Head of caudate nucleus (tissue), 42 donors: ENCODE data around the gene SOX6.
A peak's percentile ranks its signal among the peaks of the same experiment; 100 is the strongest.

Experiments
- DNase-seq, 42 donors: peaks; one replicate each; pipeline versions ENCODE4 v3.0.0 to v3.0.0-alpha.2; 2020 to 2021; ENCODE audit warnings: mixed read lengths in 7 of 42
- intact Hi-C: fragments of 100-400 bp; cut with DNase I; formaldehyde crosslinking; loops from one replicate; pipeline ENCODE4 v1.15.0; 2022

Gene SOX6

GRCh38 chr11:16225623-16226022 lies 130.7 kb downstream of the SOX6 start:
- intact Hi-C loops = no loop called here

GRCh38 chr11:16223558-16223957 lies 132.8 kb downstream of the SOX6 start:
- no peak for DNase-seq
- intact Hi-C loops = no loop called here

More at GRCh38 chr11:16225623-16226022, 130.7 kb downstream of the SOX6 start:
- DNase-seq = no peak

- intact Hi-C loops = no loop called here
- DNase-seq = no peak
Measured at GRCh38 chr11:16217631-16218030, 138.7 kb downstream of the SOX6 start.

GRCh38 chr11:16216831-16217230 lies 139.5 kb downstream of the SOX6 start:
- intact Hi-C loops = no loop called here
- no peak for DNase-seq

- intact Hi-C loops = no loop called here
- DNase-seq = no peak
Measured at GRCh38 chr11:16215352-16215751, 141.0 kb downstream of the SOX6 start.

GRCh38 chr11:16211407-16211806 lies 144.9 kb downstream of the SOX6 start:
- intact Hi-C loops = no loop called here
- DNase-seq = no peak

GRCh38 chr11:16204261-16204660 lies 152.1 kb downstream of the SOX6 start:
- DNase-seq = no peak
- intact Hi-C loops = no loop called here

- intact Hi-C loops = loop anchor here (10.0 kb wide), 2 partner anchors 159 to 409 kb away; partner anchors contain the start of gene SOX6
- DNase-seq = no peak
Measured at GRCh38 chr11:16195651-16196050, 160.7 kb downstream of the SOX6 start.

GRCh38 chr11:16194566-16194965 lies 161.8 kb downstream of the SOX6 start:
- intact Hi-C loops = loop anchor here (10.0 kb wide), 2 partner anchors 160 to 410 kb away; partner anchors contain the start of gene SOX6
- peak in 18 of 42 donors; percentile 11 to 60 (median 24) for DNase-seq

- intact Hi-C loops = loop anchor here (10.0 kb wide), 2 partner anchors 161 to 411 kb away; partner anchors contain the start of gene SOX6
- DNase-seq = no peak
Measured at GRCh38 chr11:16193897-16194381, 162.4 kb downstream of the SOX6 start.

GRCh38 chr11:16191868-16192240 lies 164.5 kb downstream of the SOX6 start:
- DNase-seq = peak in 6 of 42 donors; percentile 11 to 36 (median 15)
- intact Hi-C loops = loop anchor here (10.0 kb wide), 2 partner anchors 163 to 413 kb away; partner anchors contain the start of gene SOX6

GRCh38 chr11:16191212-16191867 lies 165.0 kb downstream of the SOX6 start:
- intact Hi-C loops = loop anchor here (10.0 kb wide), 2 partner anchors 163 to 413 kb away; partner anchors contain the start of gene SOX6

GRCh38 chr11:16186680-16187079 lies 169.7 kb downstream of the SOX6 start:
- intact Hi-C loops = no loop called here
- DNase-seq = no peak

More at GRCh38 chr11:16191212-16191867, 165.0 kb downstream of the SOX6 start:
- peak in 2 of 42 donors; percentile 7 to 16 for DNase-seq

- intact Hi-C loops = no loop called here
- DNase-seq = no peak
Measured at GRCh38 chr11:16185042-16185441, 171.3 kb downstream of the SOX6 start.

- intact Hi-C loops = no loop called here
- peak in 1 of 42 donors; percentile 37 for DNase-seq
Measured at GRCh38 chr11:16184588-16184987, 171.8 kb downstream of the SOX6 start.

- no peak for DNase-seq
- intact Hi-C loops = no loop called here
Measured at GRCh38 chr11:16182553-16182952, 173.8 kb downstream of the SOX6 start.

- no peak for DNase-seq
- intact Hi-C loops = no loop called here
Measured at GRCh38 chr11:16180868-16181267, 175.5 kb downstream of the SOX6 start.

- intact Hi-C loops = no loop called here
- no peak for DNase-seq
Measured at GRCh38 chr11:16179676-16180075, 176.7 kb downstream of the SOX6 start.

GRCh38 chr11:16178273-16178672 lies 178.1 kb downstream of the SOX6 start:
- no peak for DNase-seq
- intact Hi-C loops = no loop called here

- DNase-seq = no peak
- intact Hi-C loops = no loop called here
Measured at GRCh38 chr11:16177688-16178087, 178.7 kb downstream of the SOX6 start.

GRCh38 chr11:16173798-16174197 lies 182.5 kb downstream of the SOX6 start:
- intact Hi-C loops = no loop called here
- DNase-seq = no peak
